ENCODE data around the gene GNG8. TPM values are rescaled to one million over a fixed set of nuclear protein-coding genes. Genes with fewer than 3 reads are reported as not detected.

Gene GNG8
- total and polyA plus RNA-seq, 4 experiments from 2014 or later: not detected

- Histone ChIP-seq H3K4me3 (ENCODE audit: low read length in 2 of 2) (no peak overlapping the region), H3K27ac (ENCODE audit: low read depth, low read length) (no peak overlapping the region), H3K4me1 (ENCODE audit: insufficient read depth, low read length) (no peaks in the 10 kb centered on the region), H3K27me3 (ENCODE audit: insufficient read depth, low read length) (peaks cover 17% of the 10 kb centered on the region), H3K9me3 (ENCODE audit: control insufficient read depth in 1 of 2, low read length in 2 of 2) (no peaks in the 10 kb centered on the region), H3K36me3 (ENCODE audit: insufficient read depth, low read length) (no peaks in the 10 kb centered on the region)
- Mint-ChIP-seq H3K9me3 (peaks cover 0 to 21% (median 11%) of the 10 kb centered on the region in 8 donors), H3K4me3 (no peak overlapping the region), H3K36me3 (peaks cover 0 to 1% of the 10 kb centered on the region in 2 donors), H3K4me1 (peaks cover 6 to 10% (median 6%) of the 10 kb centered on the region in 4 donors), H3K27ac (no peak overlapping the region), H3K27me3 (peaks cover 28 to 33% of the 10 kb centered on the region in 2 donors)
- POLR2A ChIA-PET (ENCODE audit: partially characterized antibody): no interaction called here
- intact Hi-C loops (cut with micrococcal nuclease): no loop called here
- CTCF ChIA-PET (ENCODE audit: partially characterized antibody): no interaction called here
- DNase-seq: no peak
Measured at GRCh38 chr19:46646402-46646801, 10.4 kb upstream of the GNG8 start.

GRCh38 chr19:46644720-46645119, 8.7 kb upstream of the GNG8 start:
- H3K36me3 Mint-ChIP-seq: peaks cover 0 to 1% of the 10 kb centered on the region in 2 donors
- H3K9me3 ChIP-seq (ENCODE audit: control insufficient read depth in 1 of 2, low read length in 2 of 2): no peaks in the 10 kb centered on the region
- H3K36me3 ChIP-seq (ENCODE audit: insufficient read depth, low read length): no peaks in the 10 kb centered on the region
- H3K4me3 ChIP-seq (ENCODE audit: low read length in 2 of 2): no peak overlapping the region
- peaks cover 5 to 12% (median 6%) of the 10 kb centered on the region in 4 donors for H3K4me1 Mint-ChIP-seq
- H3K27me3 Mint-ChIP-seq: peaks cover 26 to 27% of the 10 kb centered on the region in 2 donors
- H3K4me1 ChIP-seq (ENCODE audit: insufficient read depth, low read length): peaks cover 4% of the 10 kb centered on the region
- peaks cover 12% of the 10 kb centered on the region for H3K27me3 ChIP-seq (ENCODE audit: insufficient read depth, low read length)
- ChIA-PET POLR2A (ENCODE audit: partially characterized antibody) (no interaction called here), CTCF (ENCODE audit: partially characterized antibody) (interaction anchor here (0.8 to 1.0 kb wide), 2 partner anchors 31 to 101 kb away, joined by 4 read pairs; no protein-coding TSS in a partner anchor)
- no peak overlapping the region for H3K27ac Mint-ChIP-seq
- peaks cover 0 to 21% (median 9%) of the 10 kb centered on the region in 8 donors for H3K9me3 Mint-ChIP-seq
- no peak overlapping the region for H3K27ac ChIP-seq (ENCODE audit: low read depth, low read length)
- no peak overlapping the region for H3K4me3 Mint-ChIP-seq
- DNase-seq: no peak
- intact Hi-C loops (cut with micrococcal nuclease): no loop called here

- no peaks in the 10 kb centered on the region for H3K27me3 ChIP-seq (ENCODE audit: insufficient read depth, low read length)
- H3K9me3 Mint-ChIP-seq: peaks cover 0 to 2% (median 0%) of the 10 kb centered on the region in 8 donors
- ChIA-PET CTCF (ENCODE audit: partially characterized antibody) (interaction anchor here (0.8 to 1.1 kb wide), 2 partner anchors 24 to 47 kb away, joined by 3 read pairs; no protein-coding TSS in a partner anchor), POLR2A (ENCODE audit: partially characterized antibody) (interaction anchor here (1.1 kb wide), 1 partner anchor 73 kb away, joined by 3 read pairs; no protein-coding TSS in a partner anchor)
- intact Hi-C loops (cut with micrococcal nuclease): no loop called here
- H3K36me3 ChIP-seq (ENCODE audit: insufficient read depth, low read length): no peaks in the 10 kb centered on the region
- DNase-seq: no peak
- H3K4me1 Mint-ChIP-seq: peaks cover 0 to 11% (median 2%) of the 10 kb centered on the region in 4 donors
- no peaks in the 10 kb centered on the region for H3K9me3 ChIP-seq (ENCODE audit: control insufficient read depth in 1 of 2, low read length in 2 of 2)
- H3K27me3 Mint-ChIP-seq: peaks cover 9% of the 10 kb centered on the region in 2 donors
- peak overlapping the region in 1 of 7 donors; percentile 62 for H3K27ac Mint-ChIP-seq
- H3K4me1 ChIP-seq (ENCODE audit: insufficient read depth, low read length): peaks cover 24% of the 10 kb centered on the region
- H3K27ac ChIP-seq (ENCODE audit: low read depth, low read length): no peak overlapping the region
- H3K36me3 Mint-ChIP-seq: peaks cover 0 to 1% of the 10 kb centered on the region in 2 donors
- no peak overlapping the region for H3K4me3 ChIP-seq (ENCODE audit: low read length in 2 of 2)
- H3K4me3 Mint-ChIP-seq: peak overlapping the region in 7 of 8 donors; percentile 31 to 68 (median 59)
Measured at GRCh38 chr19:46640656-46641055, 4.7 kb upstream of the GNG8 start.

- Histone ChIP-seq H3K27ac (ENCODE audit: low read depth, low read length) (peak overlapping the region; percentile 24), H3K4me3 (ENCODE audit: low read length in 2 of 2) (peak overlapping the region; percentile 17 to 53), H3K36me3 (ENCODE audit: insufficient read depth, low read length) (no peaks in the 10 kb centered on the region), H3K27me3 (ENCODE audit: insufficient read depth, low read length) (no peaks in the 10 kb centered on the region), H3K4me1 (ENCODE audit: insufficient read depth, low read length) (peaks cover 27% of the 10 kb centered on the region), H3K9me3 (ENCODE audit: control insufficient read depth in 1 of 2, low read length in 2 of 2) (no peaks in the 10 kb centered on the region)
- Mint-ChIP-seq H3K4me1 (peaks cover 5 to 18% (median 6%) of the 10 kb centered on the region in 4 donors), H3K9me3 (no peaks in the 10 kb centered on the region), H3K36me3 (no peaks in the 10 kb centered on the region), H3K4me3 (peak overlapping the region in 6 of 8 donors; percentile 51 to 57 (median 54)), H3K27ac (peak overlapping the region in 1 of 7 donors; percentile 37), H3K27me3 (peaks cover 7 to 8% of the 10 kb centered on the region in 2 donors)
- POLR2A ChIA-PET (ENCODE audit: partially characterized antibody): interaction anchor here (0.6 to 1.1 kb wide), 2 partner anchors 23 to 74 kb away, joined by 3 read pairs; no protein-coding TSS in a partner anchor
- DNase-seq: peak in 1 of 5 donors; percentile 50
- CTCF ChIA-PET (ENCODE audit: partially characterized antibody): interaction anchor here (0.6 to 1.1 kb wide), 4 partner anchors 23 to 229 kb away, joined by 3 read pairs; no protein-coding TSS in a partner anchor
- intact Hi-C loops (cut with micrococcal nuclease): no loop called here
Measured at GRCh38 chr19:46639358-46640182, 3.6 kb upstream of the GNG8 start.

GRCh38 chr19:46637224-46637623, 1.2 kb upstream of the GNG8 start:
- Histone ChIP-seq H3K27ac (ENCODE audit: low read depth, low read length) (no peak overlapping the region), H3K9me3 (ENCODE audit: control insufficient read depth in 1 of 2, low read length in 2 of 2) (no peaks in the 10 kb centered on the region), H3K27me3 (ENCODE audit: insufficient read depth, low read length) (no peaks in the 10 kb centered on the region), H3K4me1 (ENCODE audit: insufficient read depth, low read length) (peaks cover 43% of the 10 kb centered on the region), H3K4me3 (ENCODE audit: low read length in 2 of 2) (no peak overlapping the region), H3K36me3 (ENCODE audit: insufficient read depth, low read length) (no peaks in the 10 kb centered on the region)
- Mint-ChIP-seq H3K4me1 (peaks cover 14 to 35% (median 22%) of the 10 kb centered on the region in 4 donors), H3K4me3 (no peak overlapping the region), H3K27me3 (peaks cover 4 to 8% of the 10 kb centered on the region in 2 donors), H3K9me3 (no peaks in the 10 kb centered on the region), H3K36me3 (no peaks in the 10 kb centered on the region), H3K27ac (no peak overlapping the region)
- intact Hi-C loops (cut with micrococcal nuclease): no loop called here
- no peak for DNase-seq
- POLR2A ChIA-PET (ENCODE audit: partially characterized antibody): interaction anchor here (1.3 kb wide), 1 partner anchor 24 kb away, joined by 4 read pairs; the partner anchor contains the start of gene DACT3
- CTCF ChIA-PET (ENCODE audit: partially characterized antibody): interaction anchor here (1.3 to 1.8 kb wide), 3 partner anchors 23 to 117 kb away, joined by 4 to 17 read pairs (median 8); partner anchors contain the start of gene DACT3

GRCh38 chr19:46634656-46635218, 1.3 kb downstream of the GNG8 start:
- no peak overlapping the region for H3K27ac ChIP-seq (ENCODE audit: low read depth, low read length)
- peak overlapping the region; percentile 13 to 83 (median 59) for H3K4me3 Mint-ChIP-seq

More at GRCh38 chr19:46634656-46635218, 1.3 kb downstream of the GNG8 start:
- peak overlapping the region in 5 of 7 donors; percentile 19 to 90 (median 73) for H3K27ac Mint-ChIP-seq
- H3K4me1 Mint-ChIP-seq: peaks cover 14 to 29% (median 22%) of the 10 kb centered on the region in 4 donors
- POLR2A ChIA-PET (ENCODE audit: partially characterized antibody): interaction anchor here (1.1 to 3.5 kb wide), 4 partner anchors 15 to 34 kb away, joined by 3 to 27 read pairs (median 8); partner anchors contain the start of gene CALM3
- Histone ChIP-seq H3K4me1 (ENCODE audit: insufficient read depth, low read length) (peaks cover 39% of the 10 kb centered on the region), H3K4me3 (ENCODE audit: low read length in 2 of 2) (peak overlapping the region in 1 of 2 donors; percentile 31), H3K36me3 (ENCODE audit: insufficient read depth, low read length) (no peaks in the 10 kb centered on the region), H3K27me3 (ENCODE audit: insufficient read depth, low read length) (no peaks in the 10 kb centered on the region), H3K9me3 (ENCODE audit: control insufficient read depth in 1 of 2, low read length in 2 of 2) (no peaks in the 10 kb centered on the region)
- H3K36me3 Mint-ChIP-seq: no peaks in the 10 kb centered on the region
- no peaks in the 10 kb centered on the region for H3K9me3 Mint-ChIP-seq
- DNase-seq: no peak
- intact Hi-C loops (cut with micrococcal nuclease): loop anchor here (1.0 to 5.0 kb wide), 4 partner anchors 22 to 973 kb away; partner anchors contain the start of genes BICRA and DACT3
- H3K27me3 Mint-ChIP-seq: peaks cover 0 to 1% of the 10 kb centered on the region in 2 donors
- CTCF ChIA-PET (ENCODE audit: partially characterized antibody): interaction anchor here (2.3 to 5.4 kb wide), 2 partner anchors 19 to 27 kb away, joined by 11 to 62 read pairs; no protein-coding TSS in a partner anchor

Measured in CD4-positive, alpha-beta memory T cell (primary cell).